NT2/D1 (cell line): Measurements from ENCODE around the gene LIFR.

Experiments used
- YY1 ChIP-seq: IDR thresholded peaks from 2 replicates; pipeline ENCODE4 v1.6.1; 2011; ENCODE audit not compliant: insufficient read length, insufficient read depth
- ZNF274 ChIP-seq: IDR thresholded peaks from 2 replicates; pipeline ENCODE4 v1.6.1; 2011; ENCODE audit warnings: mild to moderate bottlenecking, low read depth, low read length

DNA sequence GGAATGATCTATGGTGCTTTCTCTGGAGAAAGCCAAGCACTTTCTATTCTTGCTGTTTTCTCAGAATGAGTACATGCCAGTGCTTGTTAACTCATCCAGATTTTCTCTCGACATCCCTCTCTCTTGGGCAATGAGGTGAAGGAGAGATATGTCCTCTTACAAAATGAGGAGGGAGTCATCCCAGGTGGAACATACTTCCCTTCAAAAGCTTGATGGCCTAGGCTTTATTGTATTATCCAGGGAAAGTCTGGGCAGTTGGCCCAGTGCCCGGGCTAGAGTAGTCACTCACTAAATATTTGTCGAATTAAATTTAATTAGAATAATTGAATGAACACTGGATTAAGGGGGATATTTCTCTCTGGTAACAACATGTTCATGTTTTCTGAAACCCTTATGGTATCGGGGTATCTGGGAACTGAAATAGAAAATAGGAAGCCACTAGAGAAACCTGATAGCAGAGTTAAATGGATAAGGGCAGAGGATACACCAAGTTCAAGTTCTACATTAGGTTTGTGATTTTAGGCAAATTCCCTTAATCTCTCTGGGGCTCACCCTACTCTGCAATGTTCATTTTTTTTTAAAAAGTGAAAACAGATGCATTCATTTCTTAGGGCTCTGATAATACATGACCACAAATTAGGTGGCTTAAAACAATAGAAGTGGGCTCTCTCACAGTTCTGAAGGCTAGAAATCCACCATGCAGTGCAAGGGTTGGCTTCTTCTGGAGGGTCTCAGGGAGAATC lies 99.6 kb downstream of the LIFR start:
- TF ChIP-seq ZNF274 (no peak), YY1 (no peak)
